HG03575 (cell line): ENCODE measurements around the gene C3.
"Not testable (repeated sequence)": the region's sequence is repeated elsewhere in the genome, so short reads cannot be mapped to it uniquely, and the experiment has no call there.

Experiments
- ATAC-seq: cut with Tn5 transposase; IDR thresholded peaks from one replicate; pipeline ENCODE4 v1.9.1; 2021; ENCODE audit not compliant: unreplicated experiment, insufficient number of reproducible peaks, low FRiP score; ENCODE audit errors: extremely low read depth

Gene C3

GRCh38 chr19:6750062-6750461 is 29.6 kb upstream of the C3 start:
- ATAC-seq, result no peak

- ATAC-seq, result not testable (repeated sequence)
Observed at GRCh38 chr19:6748543-6748942, 28.1 kb upstream of the C3 start.

DNA sequence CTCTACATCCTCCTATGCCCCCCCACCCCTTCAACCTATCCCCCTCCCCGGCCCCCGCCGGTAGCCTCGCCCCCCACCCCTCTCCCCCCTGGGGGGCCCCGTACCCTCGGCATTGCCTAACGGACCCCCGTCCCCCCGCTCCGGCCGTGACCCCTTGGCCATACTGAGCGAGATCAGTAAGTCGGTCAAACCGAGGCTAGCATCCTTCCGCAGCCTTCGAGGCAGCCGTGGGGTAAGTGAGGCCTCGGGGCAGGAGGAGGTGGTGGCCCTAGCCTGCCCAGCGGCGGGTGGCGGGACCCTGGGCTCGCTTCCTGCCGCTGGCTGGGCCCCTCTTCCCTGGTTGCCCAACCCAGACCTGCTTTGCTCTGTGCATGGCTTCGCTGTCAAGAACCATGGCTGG is 25.5 kb upstream of the C3 start:
- no peak for ATAC-seq

DNA sequence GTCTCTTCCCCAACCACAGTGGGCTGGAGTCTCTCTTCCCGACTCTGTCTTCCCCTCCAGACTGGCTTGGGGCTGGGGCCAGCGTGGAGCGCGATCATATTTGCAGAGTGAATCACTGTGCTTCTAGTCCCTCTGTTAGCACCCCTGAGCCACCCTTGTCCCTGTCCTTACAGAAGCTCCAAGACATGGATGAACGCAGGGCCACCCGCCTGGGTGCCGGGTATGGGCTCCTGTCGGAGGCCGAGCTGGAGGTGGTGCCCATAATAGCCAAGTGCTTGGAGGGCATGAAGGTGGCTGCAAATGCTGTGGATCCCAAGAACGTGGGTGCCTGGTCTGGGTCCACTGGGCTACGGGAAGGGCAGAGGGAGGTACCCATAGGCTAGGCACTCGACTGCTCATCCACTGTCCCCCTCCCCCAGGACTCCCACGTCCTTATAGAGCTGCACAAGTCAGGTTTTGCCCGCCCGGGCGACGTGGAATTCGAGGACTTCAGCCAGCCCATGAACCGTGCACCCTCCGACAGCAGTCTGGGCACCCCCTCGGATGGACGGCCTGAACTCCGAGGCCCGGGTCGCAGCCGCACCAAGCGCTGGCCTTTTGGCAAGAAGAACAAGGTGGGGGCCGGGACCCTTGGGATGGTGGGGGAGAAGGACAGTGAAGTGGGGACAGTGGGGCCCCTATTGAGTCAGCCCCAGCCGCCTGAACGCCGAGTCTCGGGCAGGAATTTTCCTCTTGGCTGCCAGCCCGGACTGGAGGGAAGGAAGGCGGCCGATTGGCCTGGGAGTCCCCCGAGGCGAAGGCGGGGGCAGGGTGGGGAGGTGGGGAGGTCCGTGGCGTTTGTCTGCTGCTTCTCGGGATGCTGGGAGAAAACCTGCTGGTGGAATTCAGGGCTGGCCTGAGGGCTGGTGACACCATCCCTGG is 24.2 kb upstream of the C3 start:
- no peak for ATAC-seq

DNA sequence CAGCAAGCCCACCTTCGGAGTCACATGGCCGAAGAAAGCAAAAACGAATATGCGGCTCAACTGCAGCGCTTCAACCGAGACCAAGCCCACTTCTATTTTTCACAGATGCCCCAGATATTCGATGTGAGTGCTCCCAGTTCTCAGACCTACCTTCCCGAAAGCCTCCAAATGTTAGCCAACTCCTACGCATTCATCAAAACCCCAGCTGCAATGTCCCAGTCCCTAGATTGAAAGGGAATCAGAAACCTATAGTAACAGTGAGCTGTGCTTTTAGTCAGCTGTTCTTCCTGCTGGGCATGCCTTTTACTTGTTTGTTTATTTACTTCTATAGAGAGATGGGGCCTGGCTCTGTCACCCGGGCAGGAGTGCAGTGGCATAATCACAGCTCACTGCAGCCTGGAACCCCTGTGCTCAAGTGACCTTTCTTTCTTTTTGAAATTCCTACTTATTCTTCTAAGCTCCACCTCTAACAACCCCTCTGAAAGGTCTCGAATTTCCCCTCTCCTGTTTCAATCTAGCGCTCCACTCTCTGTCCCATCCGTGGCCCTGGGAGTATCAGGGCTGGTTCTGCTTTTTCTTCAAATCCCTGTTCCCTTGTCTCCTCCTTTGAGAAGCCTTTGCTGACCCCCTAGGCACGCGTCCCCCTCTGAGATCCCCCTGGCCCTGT is 23.4 kb upstream of the C3 start:
- no peak for ATAC-seq

- no peak for ATAC-seq
Observed at GRCh38 chr19:6743066-6743465, 22.6 kb upstream of the C3 start.

- ATAC-seq, result no peak
Observed at GRCh38 chr19:6740589-6741343, 20.3 kb upstream of the C3 start.

DNA sequence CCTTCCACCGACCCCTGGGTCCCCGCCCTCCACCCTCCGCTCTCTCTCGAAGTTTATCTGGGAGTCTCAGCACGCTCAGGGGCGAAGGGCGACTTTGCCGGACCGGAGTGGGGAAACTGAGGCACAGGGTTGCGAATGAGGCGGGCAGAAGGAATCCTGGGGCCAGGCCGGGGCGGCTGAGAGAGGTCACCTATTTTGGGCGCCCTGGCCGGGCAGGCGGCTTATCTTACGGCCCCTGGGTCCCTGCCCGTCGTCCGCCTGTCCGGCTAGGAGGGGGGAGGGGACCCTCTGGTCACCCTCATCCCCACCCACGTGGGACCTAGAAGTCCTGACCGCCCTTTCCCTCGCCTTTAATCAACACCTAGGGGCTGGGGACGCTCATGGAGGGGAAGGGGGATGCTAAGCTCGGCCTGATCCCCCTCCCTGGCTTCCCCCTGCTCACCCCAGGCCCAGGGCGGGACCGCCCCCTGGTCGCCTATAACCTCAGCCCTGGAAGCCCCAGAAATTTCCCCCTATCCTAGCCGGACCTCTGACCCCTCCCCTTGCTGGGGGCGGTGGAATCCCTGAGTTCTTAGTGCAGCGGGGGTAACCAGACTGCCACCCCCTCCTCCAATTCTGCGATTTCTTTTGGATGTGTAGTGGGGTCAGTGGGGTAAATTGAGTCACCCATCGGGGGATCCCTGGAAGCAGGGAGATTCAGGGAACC is 19.6 kb upstream of the C3 start:
- ATAC-seq, result no peak

- no peak for ATAC-seq
Observed at GRCh38 chr19:6739390-6739882, 19.0 kb upstream of the C3 start, which contains the start of gene TRIP10. TRIP10 (plus strand) TSS chr19:6739680; CDS start chr19:6739762, 82 bp downstream.

- ATAC-seq, result no peak
Observed at GRCh38 chr19:6738787-6739389, 18.4 kb upstream of the C3 start.

DNA sequence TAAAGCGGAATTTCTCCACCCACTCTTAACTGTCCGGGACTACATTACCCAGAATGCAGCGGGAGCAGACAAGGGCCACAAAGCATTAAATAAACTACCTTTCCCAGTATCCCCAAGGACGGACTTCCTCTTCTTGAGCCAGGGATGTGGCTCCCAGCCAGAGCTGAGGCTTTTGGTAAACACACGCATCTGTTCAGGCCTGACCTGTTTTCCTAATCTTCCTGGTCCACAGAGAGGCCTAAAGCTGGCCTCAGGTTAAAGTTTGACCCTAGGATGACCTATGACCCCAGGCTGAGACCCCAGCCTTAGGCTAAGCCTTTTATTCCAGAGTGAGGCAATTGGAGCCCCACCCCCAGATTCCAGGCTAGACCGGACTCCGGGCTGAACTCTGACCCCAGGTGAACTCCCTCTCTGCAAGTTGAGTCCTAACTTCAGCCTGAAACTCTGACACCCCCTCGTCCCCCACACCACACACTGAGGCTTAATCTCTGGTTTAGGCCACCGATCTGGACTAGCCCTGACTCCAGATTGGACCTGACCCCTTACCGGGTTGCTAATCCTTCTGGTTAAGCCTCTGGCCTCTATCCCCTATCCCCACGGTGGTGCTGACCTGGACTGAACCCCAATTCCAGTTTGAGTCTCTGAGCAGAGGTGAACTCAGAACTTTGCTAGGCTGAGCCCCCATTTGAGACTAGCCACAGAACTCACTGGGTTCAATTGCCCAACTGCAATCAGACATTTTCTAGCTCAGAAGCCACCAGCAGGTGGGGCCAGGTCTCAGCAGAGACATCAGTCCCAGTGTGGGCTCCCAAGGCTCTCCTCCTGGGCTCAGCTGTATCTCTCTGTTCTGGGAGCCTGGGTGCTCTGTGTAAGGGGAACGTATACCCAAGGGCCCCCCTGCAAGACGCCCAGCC is 17.7 kb upstream of the C3 start:
- peak; percentile 6 for ATAC-seq

DNA sequence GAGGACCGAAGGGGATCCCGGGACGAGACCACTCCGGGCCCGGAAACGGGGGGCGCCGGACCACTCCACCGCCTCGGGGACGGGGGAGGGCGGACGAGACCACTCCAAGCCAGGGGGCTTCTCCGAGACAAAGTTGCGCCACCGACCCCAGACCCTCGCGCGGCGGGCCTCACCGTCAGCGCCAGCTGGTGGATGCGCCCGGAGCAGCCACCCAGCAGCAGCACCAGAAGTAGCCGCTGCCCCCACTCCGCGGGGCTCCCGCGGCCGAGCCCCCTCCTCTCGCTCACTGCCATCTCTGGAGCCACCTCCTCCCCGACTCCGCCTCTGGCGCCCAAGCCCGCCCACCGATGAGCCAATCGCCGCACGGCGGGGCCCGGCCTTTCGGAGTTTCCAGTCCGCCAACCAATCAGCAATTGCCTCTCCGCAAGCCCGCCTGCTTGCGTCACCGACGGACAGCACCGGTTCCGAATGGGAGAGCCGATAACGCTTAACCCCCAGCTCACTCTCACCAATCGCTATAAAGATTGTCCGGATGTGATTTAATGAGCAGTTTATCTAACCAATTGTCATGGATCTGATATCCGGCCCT is 16.9 kb upstream of the C3 start, which contains the start of gene GPR108:
GPR108 (minus strand) TSS at position 297 of the 589 bp plus-strand sequence; CDS start at position 293, 4 bp downstream.
- ATAC-seq, result peak; percentile 36

- no peak for ATAC-seq
Observed at GRCh38 chr19:6736917-6737283, 16.4 kb upstream of the C3 start.

DNA sequence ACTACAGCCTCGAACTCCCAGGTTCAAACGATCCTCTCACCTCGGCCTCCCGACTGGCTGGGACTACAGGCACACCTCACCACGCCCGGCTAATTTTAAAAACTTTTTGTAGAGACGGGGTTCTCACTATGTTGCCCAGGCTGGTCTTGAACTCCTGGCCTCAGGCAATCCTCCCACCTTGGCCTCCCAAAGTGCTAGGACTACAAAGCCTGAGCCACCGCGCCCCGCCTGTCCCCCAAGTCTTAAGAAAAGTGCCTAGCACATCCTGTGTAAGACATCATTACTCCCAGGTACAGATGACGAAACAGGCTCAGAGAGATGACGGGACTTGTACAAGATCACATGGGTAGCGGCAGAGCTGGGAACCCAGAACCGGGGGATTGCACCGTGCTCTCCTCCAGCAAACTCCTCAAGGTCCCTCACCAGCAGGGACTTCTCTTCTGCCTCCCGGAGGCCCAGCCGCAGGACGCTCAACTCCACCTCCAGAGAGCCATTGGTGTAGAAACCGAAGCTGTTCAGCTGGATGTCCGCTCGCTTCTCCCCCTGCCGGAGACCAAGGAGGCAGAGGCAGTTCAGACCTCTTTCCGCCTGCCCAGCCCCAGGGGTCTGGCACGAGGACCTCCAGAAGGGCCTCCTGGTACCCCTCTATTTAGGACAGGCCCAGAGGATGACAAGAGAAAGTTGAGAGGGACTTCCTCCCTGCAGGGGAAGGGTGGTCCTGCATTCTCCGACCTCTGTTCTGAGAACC is 15.9 kb upstream of the C3 start:
- ATAC-seq, result no peak

GRCh38 chr19:6735181-6735911 is 14.9 kb upstream of the C3 start:
- no peak for ATAC-seq
